Endodermal cell (in vitro differentiated cells): ENCODE results near the gene EIF3M. TPM values are rescaled to one million over a fixed set of nuclear protein-coding genes. Genes with fewer than 3 reads are reported as not detected.

Experiments
- DNase-seq: peaks from one replicate; pipeline ENCODE4 v3.0.0-alpha.2; 2017
- H3K27ac ChIP-seq: 2 replicates; pipeline ENCODE4 v1.5.1; 2013; ENCODE audit warnings: mild to moderate bottlenecking, low read depth, low read length, moderate library complexity
- H3K27me3 ChIP-seq: 2 replicates; pipeline ENCODE4 v1.6.1; 2013; ENCODE audit warnings: mild to moderate bottlenecking, low read length, moderate library complexity; ENCODE audit not compliant: insufficient read depth, control insufficient read depth, poor library complexity, severe bottlenecking
- H3K36me3 ChIP-seq: 2 replicates; pipeline ENCODE4 v1.7.0; 2013; ENCODE audit warnings: mild to moderate bottlenecking, low read length, moderate library complexity; ENCODE audit not compliant: control insufficient read depth, insufficient read depth
- H3K4me1 ChIP-seq: one replicate; pipeline ENCODE4 v1.7.0; 2013; ENCODE audit warnings: low read length; ENCODE audit not compliant: control insufficient read depth, insufficient read depth
- H3K4me3 ChIP-seq: 2 replicates; pipeline ENCODE4 v1.5.1; 2013; ENCODE audit warnings: mild to moderate bottlenecking, low read length, moderate library complexity
- H3K9ac ChIP-seq: 2 replicates; pipeline ENCODE4 v1.6.1; 2013; ENCODE audit warnings: mild to moderate bottlenecking, low read length, moderate library complexity; ENCODE audit not compliant: poor library complexity, severe bottlenecking; ENCODE audit errors: extremely low read depth
- H3K9me3 ChIP-seq: 2 replicates; pipeline ENCODE4 v1.6.1; 2013; ENCODE audit warnings: mild to moderate bottlenecking, low read length, moderate library complexity; ENCODE audit not compliant: control insufficient read depth
- H3K27ac Mint-ChIP-seq: 2 replicates; pipeline ENCODE4 v1.8.0; 2020; ENCODE audit warnings: mixed read lengths
- H3K27me3 Mint-ChIP-seq: 2 replicates; pipeline ENCODE4 v1.8.0; 2021; ENCODE audit warnings: mild to moderate bottlenecking, mixed read lengths; ENCODE audit not compliant: insufficient read depth
- H3K36me3 Mint-ChIP-seq: 2 replicates; pipeline ENCODE4 v1.8.0; 2020; ENCODE audit warnings: low read depth, mixed read lengths
- H3K4me1 Mint-ChIP-seq: 2 replicates; pipeline ENCODE4 v1.8.0; 2020; ENCODE audit warnings: mixed read lengths
- H3K4me3 Mint-ChIP-seq: 2 replicates; pipeline ENCODE4 v1.8.0; 2020; ENCODE audit warnings: mild to moderate bottlenecking, moderate library complexity, mixed read lengths
- H3K9me3 Mint-ChIP-seq: 2 replicates; pipeline ENCODE4 v1.8.0; 2020; ENCODE audit warnings: mild to moderate bottlenecking, mixed read lengths
- WGBS, 2 experiments: methylation state at CpG; one replicate each; pipeline versions ENCODE4 v1.1.5 to v1.1.7; 2013; ENCODE audit warnings: missing lambda C conversion rate in 2 of 2, mixed read lengths in 1 of 2; ENCODE audit not compliant: insufficient coverage in 1 of 2, insufficient read length in 1 of 2; 5-methylcytosine and 5-hydroxymethylcytosine counted together
- total RNA-seq, 2 donors: library from RNA; stranded (reverse); fragmentation: NEBNext Ultra II Directional in 1 of 2; extraction: Animal tissue kit (Norgen Biotek cat#: 25700) in 1 of 2; gene quantifications; 2 replicates in 1 of 2; 3 replicates in 1 of 2; pipeline ENCODE4 v1.2.1, GENCODE V29; 2021
- TF ChIP-seq, protein P1 (sequence below): fragments of 200-600 bp; sonication (generic); conservative IDR thresholded peaks from 2 replicates; pipeline ENCODE4 v1.5.0; 2021; ENCODE audit warnings: antibody characterized with exemption, mild to moderate bottlenecking

EIF3M gene
- total RNA-seq, 2 donors from 2014 or later: 237 to 269 TPM

DNA sequence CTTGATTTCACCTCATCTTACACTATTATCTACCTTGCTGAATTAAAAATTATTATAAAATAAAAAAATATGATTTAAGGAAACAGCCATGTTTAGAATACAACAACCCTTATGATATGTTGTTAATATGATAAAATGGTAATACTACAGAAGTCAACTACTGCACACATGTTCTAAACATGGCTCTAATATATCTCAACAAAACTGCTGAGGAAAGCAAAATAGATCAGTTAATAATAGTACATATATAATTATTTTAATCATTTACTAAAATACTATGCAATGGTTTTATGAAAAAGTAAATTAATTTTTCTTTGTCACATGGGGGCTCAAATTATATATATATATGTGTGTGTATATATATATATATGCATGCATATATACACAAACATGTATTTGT lies 57.7 kb downstream of the EIF3M start:
- H3K4me1 ChIP-seq: no peaks in the 10 kb centered on the region
- no peaks in the 10 kb centered on the region for H3K9me3 Mint-ChIP-seq
- no peaks in the 10 kb centered on the region for H3K27me3 Mint-ChIP-seq
- H3K27ac Mint-ChIP-seq: no peak overlapping the region
- H3K4me3 ChIP-seq: no peak overlapping the region
- no peaks in the 10 kb centered on the region for H3K4me1 Mint-ChIP-seq
- no peak overlapping the region for H3K27ac ChIP-seq
- no peaks in the 10 kb centered on the region for H3K36me3 Mint-ChIP-seq
- no peak overlapping the region for H3K4me3 Mint-ChIP-seq
- DNase-seq: no peak
- TF ChIP-seq, protein P1, sequence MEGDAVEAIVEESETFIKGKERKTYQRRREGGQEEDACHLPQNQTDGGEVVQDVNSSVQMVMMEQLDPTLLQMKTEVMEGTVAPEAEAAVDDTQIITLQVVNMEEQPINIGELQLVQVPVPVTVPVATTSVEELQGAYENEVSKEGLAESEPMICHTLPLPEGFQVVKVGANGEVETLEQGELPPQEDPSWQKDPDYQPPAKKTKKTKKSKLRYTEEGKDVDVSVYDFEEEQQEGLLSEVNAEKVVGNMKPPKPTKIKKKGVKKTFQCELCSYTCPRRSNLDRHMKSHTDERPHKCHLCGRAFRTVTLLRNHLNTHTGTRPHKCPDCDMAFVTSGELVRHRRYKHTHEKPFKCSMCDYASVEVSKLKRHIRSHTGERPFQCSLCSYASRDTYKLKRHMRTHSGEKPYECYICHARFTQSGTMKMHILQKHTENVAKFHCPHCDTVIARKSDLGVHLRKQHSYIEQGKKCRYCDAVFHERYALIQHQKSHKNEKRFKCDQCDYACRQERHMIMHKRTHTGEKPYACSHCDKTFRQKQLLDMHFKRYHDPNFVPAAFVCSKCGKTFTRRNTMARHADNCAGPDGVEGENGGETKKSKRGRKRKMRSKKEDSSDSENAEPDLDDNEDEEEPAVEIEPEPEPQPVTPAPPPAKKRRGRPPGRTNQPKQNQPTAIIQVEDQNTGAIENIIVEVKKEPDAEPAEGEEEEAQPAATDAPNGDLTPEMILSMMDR: no peak
- H3K9ac ChIP-seq: no peak overlapping the region
- H3K27me3 ChIP-seq: no peaks in the 10 kb centered on the region
- no peaks in the 10 kb centered on the region for H3K36me3 ChIP-seq
- H3K9me3 ChIP-seq: no peaks in the 10 kb centered on the region

DNA sequence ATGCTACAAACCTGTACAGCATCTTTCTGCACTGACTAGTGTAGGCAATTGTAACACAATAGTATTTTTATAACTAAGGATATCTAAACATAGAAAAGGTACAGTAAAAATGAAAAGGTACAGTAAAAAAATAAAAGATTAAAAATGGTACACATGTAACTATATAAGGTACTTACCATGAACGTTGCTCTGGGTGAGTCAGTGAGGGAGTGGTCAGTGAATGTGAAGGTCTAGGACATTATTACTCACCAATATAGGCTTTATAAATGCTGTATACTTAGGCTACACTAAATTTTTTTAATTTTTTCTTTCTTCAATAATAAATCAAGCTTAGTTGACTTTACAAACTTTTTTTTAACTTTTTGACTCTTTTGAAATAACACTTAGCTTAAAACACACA lies 59.9 kb downstream of the EIF3M start:
- H3K4me3 Mint-ChIP-seq: no peak overlapping the region
- TF ChIP-seq, protein P1: no peak
- H3K9me3 Mint-ChIP-seq: no peaks in the 10 kb centered on the region

More for the DNA sequence above, 59.9 kb downstream of the EIF3M start:
- no peaks in the 10 kb centered on the region for H3K9me3 ChIP-seq
- H3K36me3 ChIP-seq: no peaks in the 10 kb centered on the region
- H3K27ac ChIP-seq: no peak overlapping the region
- no peak overlapping the region for H3K4me3 ChIP-seq
- Mint-ChIP-seq H3K27ac (no peak overlapping the region), H3K4me1 (no peaks in the 10 kb centered on the region), H3K36me3 (no peaks in the 10 kb centered on the region), H3K27me3 (no peaks in the 10 kb centered on the region)
- H3K4me1 ChIP-seq: no peaks in the 10 kb centered on the region
- no CpG with 5 or more reads among the region's 1 CpG for WGBS, 2 experiments
- H3K9ac ChIP-seq: no peak overlapping the region
- DNase-seq: no peak
- no peaks in the 10 kb centered on the region for H3K27me3 ChIP-seq

Other genes starting within 250 kb of the EIF3M start
- under 1 TPM in 1 of 2 donors, not detected in 1; 0.51 TPM for gene WT1, start 148.3 kb upstream of the EIF3M start, total RNA-seq
- gene CCDC73, start 210.8 kb downstream of the EIF3M start, total RNA-seq: not detected
- gene PRRG4, start 246.1 kb downstream of the EIF3M start, total RNA-seq: 1 to 10 TPM; 2.9 to 3.7 TPM